Progenitor cell of endocrine pancreas (in vitro differentiated cells): ENCODE measurements around the gene PRKCH. TPM values are rescaled to one million over a fixed set of nuclear protein-coding genes. Genes with fewer than 3 reads are reported as not detected.

Source experiments
- DNase-seq: peaks from one replicate; pipeline ENCODE4 v3.0.0; 2021; ENCODE audit warnings: low spot score; ENCODE audit not compliant: unreplicated experiment
- H3K27ac Mint-ChIP-seq: 2 replicates; pipeline ENCODE4 v1.8.0; 2021; ENCODE audit warnings: mild to moderate bottlenecking, moderate library complexity, mixed read lengths
- H3K27me3 Mint-ChIP-seq: 2 replicates; pipeline ENCODE4 v1.8.0; 2021; ENCODE audit warnings: mixed read lengths
- H3K36me3 Mint-ChIP-seq: 2 replicates; pipeline ENCODE4 v1.8.0; 2022; ENCODE audit warnings: mixed read lengths; ENCODE audit not compliant: insufficient read depth
- H3K4me1 Mint-ChIP-seq: 2 replicates; pipeline ENCODE4 v1.8.0; 2021; ENCODE audit warnings: low read depth, mixed read lengths
- H3K4me3 Mint-ChIP-seq: 2 replicates; pipeline ENCODE4 v1.8.0; 2021; ENCODE audit warnings: low read depth, mild to moderate bottlenecking, moderate library complexity, mixed read lengths
- H3K9me3 Mint-ChIP-seq: 2 replicates; pipeline ENCODE4 v1.8.0; 2021; ENCODE audit warnings: low read depth, mixed read lengths
- total RNA-seq: library from RNA; stranded (reverse); gene quantifications from 2 replicates; pipeline ENCODE4 v1.2.1, GENCODE V29; 2021
- TF ChIP-seq, protein P1 (sequence below): fragments of 200-600 bp; sonication (generic); IDR thresholded peaks from one replicate; pipeline ENCODE4 v1.5.0; 2021; ENCODE audit warnings: antibody characterized with exemption, mild to moderate bottlenecking; ENCODE audit not compliant: unreplicated experiment

Gene PRKCH
- total RNA-seq, 1 donor from 2014 or later, result 4.5 TPM

DNA sequence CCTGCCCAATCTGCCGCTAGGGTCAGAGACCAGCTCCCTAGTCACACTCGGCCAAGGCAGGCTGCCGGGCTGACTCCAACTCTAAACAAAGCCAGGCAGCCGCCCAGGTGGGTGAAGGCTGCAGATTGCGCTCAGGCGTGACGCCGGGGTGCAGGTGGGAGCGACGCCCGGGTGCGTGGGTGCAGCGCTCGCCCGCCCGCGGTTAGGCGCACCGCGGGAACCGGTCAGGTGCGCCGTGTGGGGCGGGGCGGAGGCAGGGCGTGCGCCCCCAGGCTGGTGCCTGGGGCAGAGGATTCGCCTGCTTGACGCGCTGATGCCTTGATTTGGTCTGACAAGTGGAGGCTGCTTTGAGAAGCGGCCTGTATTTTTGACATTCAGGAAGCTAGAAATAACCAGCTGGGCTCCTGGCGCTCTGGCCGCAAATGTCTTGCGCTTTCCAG is 247.2 kb downstream of the PRKCH start:
- DNase-seq, result peak; percentile 22
- Mint-ChIP-seq H3K4me3 (peak overlapping the region; percentile 65), H3K27me3 (peaks cover 33% of the 10 kb centered on the region), H3K27ac (peak overlapping the region; percentile 6), H3K9me3 (no peaks in the 10 kb centered on the region), H3K36me3 (no peaks in the 10 kb centered on the region), H3K4me1 (peaks cover 26% of the 10 kb centered on the region)
- TF ChIP-seq, protein P1, sequence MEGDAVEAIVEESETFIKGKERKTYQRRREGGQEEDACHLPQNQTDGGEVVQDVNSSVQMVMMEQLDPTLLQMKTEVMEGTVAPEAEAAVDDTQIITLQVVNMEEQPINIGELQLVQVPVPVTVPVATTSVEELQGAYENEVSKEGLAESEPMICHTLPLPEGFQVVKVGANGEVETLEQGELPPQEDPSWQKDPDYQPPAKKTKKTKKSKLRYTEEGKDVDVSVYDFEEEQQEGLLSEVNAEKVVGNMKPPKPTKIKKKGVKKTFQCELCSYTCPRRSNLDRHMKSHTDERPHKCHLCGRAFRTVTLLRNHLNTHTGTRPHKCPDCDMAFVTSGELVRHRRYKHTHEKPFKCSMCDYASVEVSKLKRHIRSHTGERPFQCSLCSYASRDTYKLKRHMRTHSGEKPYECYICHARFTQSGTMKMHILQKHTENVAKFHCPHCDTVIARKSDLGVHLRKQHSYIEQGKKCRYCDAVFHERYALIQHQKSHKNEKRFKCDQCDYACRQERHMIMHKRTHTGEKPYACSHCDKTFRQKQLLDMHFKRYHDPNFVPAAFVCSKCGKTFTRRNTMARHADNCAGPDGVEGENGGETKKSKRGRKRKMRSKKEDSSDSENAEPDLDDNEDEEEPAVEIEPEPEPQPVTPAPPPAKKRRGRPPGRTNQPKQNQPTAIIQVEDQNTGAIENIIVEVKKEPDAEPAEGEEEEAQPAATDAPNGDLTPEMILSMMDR, result peak; percentile 33

DNA sequence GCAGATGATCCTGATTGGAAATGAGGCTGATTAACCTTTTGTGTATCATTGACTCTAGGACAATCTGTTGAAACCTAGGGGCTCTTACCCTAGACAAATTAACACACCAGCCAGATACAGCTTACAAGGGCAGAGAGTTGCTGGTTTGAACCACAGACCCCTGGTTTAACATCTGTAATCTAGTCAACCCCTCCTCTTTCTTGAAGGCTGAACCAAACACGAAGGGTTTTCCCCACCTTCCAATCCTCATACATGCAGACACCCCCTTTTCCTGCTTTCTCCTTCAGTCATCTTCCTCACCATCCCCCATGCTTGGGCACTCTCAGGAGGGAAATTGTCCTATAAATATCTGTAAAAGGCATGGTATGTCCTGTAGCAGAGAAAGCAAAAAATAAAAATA is 247.9 kb downstream of the PRKCH start:
- TF ChIP-seq, protein P1, result no peak
- Mint-ChIP-seq H3K4me1 (peaks cover 23% of the 10 kb centered on the region), H3K27ac (no peak overlapping the region), H3K27me3 (peaks cover 33% of the 10 kb centered on the region), H3K9me3 (no peaks in the 10 kb centered on the region), H3K4me3 (no peak overlapping the region), H3K36me3 (no peaks in the 10 kb centered on the region)
- no peak for DNase-seq

DNA sequence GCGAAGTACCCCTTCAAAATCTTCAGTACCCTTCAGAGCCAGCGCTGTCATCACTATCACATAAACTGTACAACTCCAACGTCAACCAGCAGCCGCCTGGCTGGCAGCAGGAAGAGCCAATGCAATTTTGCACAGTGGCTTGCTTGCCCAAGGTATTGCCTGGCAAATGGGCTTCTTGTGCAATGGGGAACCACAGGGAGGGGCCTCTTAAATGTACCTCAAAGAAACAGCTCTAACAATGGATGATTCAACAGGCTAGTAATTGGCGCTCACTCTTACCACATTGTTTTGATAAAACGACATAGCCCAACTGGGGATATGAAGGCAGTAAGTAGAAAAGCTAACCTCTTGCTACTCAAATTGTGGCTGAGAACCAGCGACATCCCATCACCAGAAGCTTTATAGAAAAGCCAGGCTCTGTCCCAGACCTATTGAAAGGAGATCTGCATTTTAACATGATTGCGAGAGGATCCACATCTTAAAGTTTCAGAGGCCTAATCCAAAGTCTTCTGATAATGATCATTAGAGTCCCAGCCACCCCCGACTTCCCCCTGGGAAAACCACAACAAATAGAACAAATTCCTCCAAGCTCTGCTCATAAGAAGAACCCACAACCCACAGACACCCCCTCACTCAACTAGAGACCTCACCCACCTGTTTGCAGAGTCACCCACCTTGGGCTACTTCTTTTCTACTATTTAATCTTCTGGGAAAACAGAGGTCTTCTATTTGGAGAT is 248.6 kb downstream of the PRKCH start:
- peaks cover 33% of the 10 kb centered on the region for H3K27me3 Mint-ChIP-seq
- H3K36me3 Mint-ChIP-seq, result no peaks in the 10 kb centered on the region
- peak overlapping the region; percentile 10 for H3K4me3 Mint-ChIP-seq
- no peak overlapping the region for H3K27ac Mint-ChIP-seq
- H3K9me3 Mint-ChIP-seq, result no peaks in the 10 kb centered on the region
- TF ChIP-seq, protein P1, result no peak
- H3K4me1 Mint-ChIP-seq, result peaks cover 16% of the 10 kb centered on the region
- DNase-seq, result no peak

DNA sequence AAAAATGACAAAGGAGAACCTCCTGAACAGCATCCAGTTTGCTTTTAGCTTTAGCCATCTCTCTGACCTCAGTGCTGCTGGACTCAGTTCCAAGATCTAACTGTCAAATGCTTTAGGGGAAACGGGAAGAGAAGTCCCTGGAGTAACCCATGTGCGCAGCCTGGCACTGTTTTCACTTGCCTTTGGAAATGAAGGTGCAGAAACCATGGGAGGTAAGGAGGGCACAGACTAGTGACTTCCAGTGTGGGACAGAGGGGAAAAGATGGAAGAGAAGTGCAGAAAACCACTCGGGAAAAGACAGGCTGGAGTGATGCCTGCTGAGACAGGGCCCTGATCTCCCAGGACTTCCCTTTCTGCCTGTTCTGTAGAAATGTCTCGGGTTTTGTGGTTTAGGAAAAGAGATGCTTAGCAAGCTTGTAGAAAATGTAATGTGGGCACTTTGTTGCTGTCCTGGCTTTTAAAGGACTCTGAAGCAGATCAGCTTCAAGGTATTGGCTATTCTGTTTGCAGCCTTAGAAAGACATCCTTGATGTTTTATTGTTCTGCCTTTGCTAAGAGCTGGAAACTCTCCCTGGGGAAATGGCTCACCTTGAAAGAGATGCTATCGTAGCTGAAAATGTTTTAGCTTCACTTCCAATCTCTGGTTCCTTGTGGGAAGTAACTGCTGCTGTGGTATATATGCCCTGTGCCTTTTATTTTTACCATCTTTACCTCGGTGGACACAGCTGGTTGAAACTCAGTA is 249.3 kb downstream of the PRKCH start:
- Mint-ChIP-seq H3K36me3 (no peaks in the 10 kb centered on the region), H3K9me3 (no peaks in the 10 kb centered on the region), H3K27me3 (peaks cover 33% of the 10 kb centered on the region), H3K4me1 (peaks cover 15% of the 10 kb centered on the region), H3K4me3 (no peak overlapping the region), H3K27ac (no peak overlapping the region)
- TF ChIP-seq, protein P1, result no peak
- no peak for DNase-seq

DNA sequence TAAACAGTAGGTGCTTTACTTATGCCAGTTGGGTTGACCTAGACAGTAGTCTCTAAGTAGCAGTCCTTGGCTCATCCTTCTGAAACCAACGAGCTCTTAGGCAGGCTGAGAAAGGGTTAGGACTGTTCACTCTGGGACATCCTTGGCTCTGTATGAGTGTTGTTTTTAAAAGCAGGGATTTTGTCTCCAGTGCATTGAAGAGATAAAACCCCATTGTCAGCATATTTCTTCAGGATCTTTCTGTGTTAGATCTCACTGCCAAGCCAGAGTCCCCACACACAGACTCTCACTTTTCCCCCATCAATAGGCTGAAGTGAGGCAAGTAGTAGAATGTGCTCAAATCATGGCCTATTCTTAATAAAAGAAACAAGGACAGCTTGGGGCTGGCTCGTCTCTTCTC is 250.5 kb downstream of the PRKCH start:
- H3K9me3 Mint-ChIP-seq, result no peaks in the 10 kb centered on the region
- no peak overlapping the region for H3K27ac Mint-ChIP-seq
- no peaks in the 10 kb centered on the region for H3K36me3 Mint-ChIP-seq
- no peak for DNase-seq
- H3K27me3 Mint-ChIP-seq, result peaks cover 33% of the 10 kb centered on the region
- no peak overlapping the region for H3K4me3 Mint-ChIP-seq
- TF ChIP-seq, protein P1, result no peak
- H3K4me1 Mint-ChIP-seq, result peaks cover 11% of the 10 kb centered on the region
